K562 (cell line): ENCODE results near the gene DYSF. TPM values are rescaled to one million over a fixed set of nuclear protein-coding genes. Genes with fewer than 3 reads are reported as not detected.

Experiments used
- ATAC-seq: fragments of 200-7000 bp; cut with Tn5 transposase; 3 replicates; pipeline ENCODE4 v1.9.1; 2020; ENCODE audit warnings: moderate library complexity
- BruUV-seq: library from RNA; stranded (reverse); fragments of 400-500 nt; replicated peaks from 2 replicates; lab custom pipeline; 2021; lab: Mats Ljungman, UMichigan
- CTCF ChIA-PET: fragments of 300-600 bp; formaldehyde crosslinking; extraction: SDS; loops from one replicate; lab custom pipeline; 2021; ENCODE audit warnings: low intra/inter-chr PET ratio; lab: Yijun Ruan, JAX
- POLR2A ChIA-PET: fragments of 300-600, 350-650 bp; sonication (Branson Sonifier 250); formaldehyde crosslinking; extraction: SDS; loops from one replicate; lab custom pipeline; 2021; ENCODE audit warnings: antibody characterized with exemption, inconsistent platforms; lab: Yijun Ruan, JAX
- DNase-seq, 4 experiments: peaks; one replicate each; pipeline versions ENCODE4 v3.0.0 to v3.0.0-alpha.2; 2011 to 2018; ENCODE audit warnings: low spot score in 3 of 4, mixed read lengths in 3 of 4; ENCODE audit errors: extremely low read depth in 1 of 4
- FAIRE-seq: peaks from 2 replicates; lab custom pipeline; 2011; peaks lifted over from hg19 to GRCh38; lab: Jason Lieb, UNC
- H2AFZ ChIP-seq: 2 replicates; pipeline ENCODE4 v1.6.0; 2011; ENCODE audit warnings: low read depth, low read length, control low read depth, inconsistent platforms
- H3K27ac ChIP-seq: fragments of 200-600 bp; 3 replicates; pipeline ENCODE4 v1.8.0; 2011; ENCODE audit warnings: low read depth, mild to moderate bottlenecking, control low read depth, inconsistent platforms, low read length, moderate library complexity, mixed read lengths; ENCODE audit errors: extremely low read depth
- H3K27me3 ChIP-seq, 2 experiments: fragments of 300-600 bp in 1 of 2; 2 replicates in 1 of 2; 3 replicates in 1 of 2; pipeline versions ENCODE4 v1.6.0 to v1.8.0; 2011; ENCODE audit warnings: inconsistent platforms in 2 of 2, low read length in 2 of 2, mild to moderate bottlenecking in 1 of 2, mixed read lengths in 1 of 2, moderate library complexity in 1 of 2; ENCODE audit not compliant: control insufficient read depth in 2 of 2, insufficient read depth in 2 of 2
- H3K36me3 ChIP-seq: fragments of 300-600 bp; 3 replicates; pipeline ENCODE4 v1.8.0; 2011; ENCODE audit warnings: mild to moderate bottlenecking, low read length, inconsistent platforms; ENCODE audit not compliant: control insufficient read depth, insufficient read depth
- H3K4me1 ChIP-seq, 2 experiments: fragments of 200-600 bp in 1 of 2; replicated peaks in 1 of 2; 2 replicates in 1 of 2; 3 replicates in 1 of 2; pipeline versions ENCODE4 v1.5.1 to v1.8.0; 2011; ENCODE audit warnings: inconsistent platforms in 2 of 2, low read length in 2 of 2, mild to moderate bottlenecking in 1 of 2, mixed read lengths in 1 of 2, moderate library complexity in 1 of 2; ENCODE audit not compliant: control insufficient read depth in 2 of 2, insufficient read depth in 2 of 2
- H3K4me2 ChIP-seq: 2 replicates; pipeline ENCODE4 v1.6.1; 2011; ENCODE audit warnings: low read length, control low read depth, inconsistent platforms, mixed read lengths; ENCODE audit not compliant: insufficient read depth
- H3K4me3 ChIP-seq: fragments of 200-600 bp; sonication (generic), shearing (Covaris generic); 2 replicates; pipeline ENCODE4 v1.5.1; 2016; ENCODE audit warnings: control low read depth, inconsistent platforms
- H3K79me2 ChIP-seq: fragments of 200-600 bp; 3 replicates; pipeline ENCODE4 v1.8.0; 2011; ENCODE audit warnings: low read length, inconsistent platforms; ENCODE audit not compliant: control insufficient read depth, insufficient read depth
- H3K9ac ChIP-seq, 2 experiments: 2 replicates each; pipeline versions ENCODE4 v1.6.0 to v1.6.1; 2011; ENCODE audit warnings: low read depth in 2 of 2, low read length in 2 of 2, control low read depth in 1 of 2, inconsistent platforms in 1 of 2, mild to moderate bottlenecking in 1 of 2, mixed read lengths in 1 of 2; ENCODE audit not compliant: insufficient read depth in 1 of 2
- H3K9me1 ChIP-seq: one replicate; pipeline ENCODE4 v1.6.0; 2011; ENCODE audit warnings: inconsistent platforms, mild to moderate bottlenecking, low read length, moderate library complexity; ENCODE audit not compliant: control insufficient read depth, insufficient read depth
- H3K9me3 ChIP-seq: replicated peaks from 2 replicates; pipeline ENCODE4 v1.5.1; 2011; ENCODE audit warnings: low read depth, low read length, inconsistent platforms; ENCODE audit not compliant: control insufficient read depth, insufficient read depth
- H4K20me1 ChIP-seq: replicated peaks from 2 replicates; pipeline ENCODE4 v1.6.1; 2011; ENCODE audit warnings: low read length, inconsistent platforms, mixed read lengths; ENCODE audit not compliant: control insufficient read depth, insufficient read depth
- ARID1B ChIP-seq: fragments of 450-650 bp; IDR thresholded peaks from 2 replicates; pipeline ENCODE4 v1.6.1; 2016; ENCODE audit warnings: antibody characterized with exemption, mild to moderate bottlenecking, inconsistent platforms
- CXXC5 ChIP-seq: fragments of 250-450 bp; sonication (Bioruptor Pico); IDR thresholded peaks from 2 replicates; pipeline ENCODE4 v1.8.0; 2022; ENCODE audit warnings: inconsistent platforms, mild to moderate bottlenecking, moderate library complexity
- HMG20A ChIP-seq: fragments of 450-650 bp; formaldehyde crosslinking; conservative IDR thresholded peaks from 2 replicates; pipeline ENCODE4 v1.4.0; 2020; ENCODE audit warnings: mild to moderate bottlenecking, mixed read lengths
- JUND ChIP-seq, 2 experiments: IDR thresholded peaks; 2 replicates in 1 of 2; 3 replicates in 1 of 2; pipeline ENCODE4 v1.6.1; 2011; ENCODE audit warnings: borderline replicate concordance in 2 of 2, low read depth in 2 of 2, low read length in 2 of 2, improper control_type of control experiment in 1 of 2, missing biosample characterization in 1 of 2, missing genetic modification characterization in 1 of 2, missing genetic modification reagents in 1 of 2
- KDM4B ChIP-seq, 2 experiments: fragments of 450-650 bp in 1 of 2; sonication (generic) in 1 of 2; IDR thresholded peaks; 2 replicates each; pipeline ENCODE4 v1.6.1; 2016 to 2017; ENCODE audit warnings: borderline replicate concordance in 2 of 2, antibody characterized with exemption in 1 of 2, low read depth in 1 of 2, mild to moderate bottlenecking in 1 of 2
- MITF ChIP-seq: IDR thresholded peaks from 2 replicates; pipeline ENCODE4 v1.6.1; 2014; ENCODE audit warnings: antibody characterized with exemption
- NONO ChIP-seq, 2 experiments: fragments of 200-400 bp in 1 of 2; fragments of 450-650 bp in 1 of 2; formaldehyde crosslinking in 1 of 2; IDR thresholded peaks; 2 replicates each; pipeline ENCODE4 v1.6.1; 2017; ENCODE audit warnings: low read depth in 2 of 2, mild to moderate bottlenecking in 2 of 2, moderate library complexity in 2 of 2, low read length in 1 of 2
- POLR3G ChIP-seq: IDR thresholded peaks from 2 replicates; pipeline ENCODE4 v1.6.1; 2011; ENCODE audit not compliant: insufficient read length, insufficient replicate concordance; ENCODE audit errors: extremely low read depth
- PTBP1 ChIP-seq: fragments of 200-400 bp; formaldehyde crosslinking; IDR thresholded peaks from 2 replicates; pipeline ENCODE4 v1.6.1; 2017; ENCODE audit warnings: low read depth, low read length
- RBBP5 ChIP-seq: fragments of 200-600 bp; sonication (generic); IDR thresholded peaks from 2 replicates; pipeline ENCODE4 v1.6.1; 2012; ENCODE audit warnings: borderline replicate concordance, mild to moderate bottlenecking, low read length, control low read depth, inconsistent platforms; ENCODE audit not compliant: insufficient read depth, poor library complexity, severe bottlenecking
- TARDBP ChIP-seq: fragments of 450-650 bp; IDR thresholded peaks from 2 replicates; pipeline ENCODE4 v1.6.1; 2016
- ZBTB1 ChIP-seq: sonication (generic); formaldehyde crosslinking; IDR thresholded peaks from 2 replicates; pipeline ENCODE4 v1.8.1; 2023; ENCODE audit warnings: missing genetic modification reagents, low read depth, mild to moderate bottlenecking, borderline replicate concordance
- ZKSCAN1 ChIP-seq: fragments of 150-350 bp; IDR thresholded peaks from 2 replicates; pipeline ENCODE4 v1.6.1; 2016; ENCODE audit warnings: low read depth, low read length
- WGBS: fragments of 100-300 bp; shearing (Covaris generic); methylation state at CpG from one replicate; pipeline ENCODE4 v1.1.6; 2016; ENCODE audit warnings: low coverage, mixed read lengths; ENCODE audit not compliant: insufficient coverage; ENCODE audit errors: missing lambda C conversion rate; 5-methylcytosine and 5-hydroxymethylcytosine counted together
- in situ Hi-C: fragments of 300-500 bp; cut with MboI; formaldehyde crosslinking; loops from 4 replicates; pipeline ENCODE4 v1.15.0; 2018; ENCODE audit warnings: inconsistent platforms, mixed read lengths
- intact Hi-C: fragments of 100-400 bp; cut with micrococcal nuclease; formaldehyde crosslinking; loops from 2 replicates; pipeline ENCODE4 v1.14.2; 2022
- polyA plus RNA-seq, 8 experiments: library from polyadenylated mRNA; depleted of rRNA in 4 of 8; stranded (reverse) in 5 of 8; unstranded in 3 of 8; fragments of >200 nt; fragmentation: Nextera tagmentation in 2 of 8; fragmentation: Illumina TruSeq in 1 of 8; extraction: Ambion mirVana in 2 of 8; extraction: Trizol in 1 of 8; gene quantifications; 2 replicates each; pipeline versions ENCODE4 v1.2.1 to v1.2.3, GENCODE V29; 2011 to 2014; ENCODE audit warnings: inconsistent platforms in 1 of 8, missing spikeins in 1 of 8
- total RNA-seq, 7 experiments: library from RNA; depleted of rRNA in 6 of 7; stranded (reverse); fragments of >200 nt in 6 of 7; fragmentation: Illumina TruSeq in 2 of 7; extraction: Trizol in 2 of 7; gene quantifications; 2 replicates each; pipeline versions ENCODE4 v1.2.1 to v1.2.3, GENCODE V29; 2011 to 2021; ENCODE audit warnings: low replicate concordance in 1 of 7
- TF ChIP-seq, protein P1 (sequence below): fragments of 250-450 bp; sonication (Bioruptor Pico); IDR thresholded peaks from 2 replicates; pipeline ENCODE4 v1.5.1; 2021; ENCODE audit warnings: mild to moderate bottlenecking
- TF ChIP-seq, protein P2 (sequence below): conservative IDR thresholded peaks from 2 replicates; pipeline ENCODE4 v1.6.1; 2011; ENCODE audit warnings: low read depth, mild to moderate bottlenecking, low read length; ENCODE audit not compliant: control insufficient read depth

Gene DYSF
- total and polyA plus RNA-seq, 9 of the 15 experiments (the other 6 are each of a cell fraction or from before 2014, with no cell fraction given) = 0.01 to 0.80 (median 0.29) TPM

DNA sequence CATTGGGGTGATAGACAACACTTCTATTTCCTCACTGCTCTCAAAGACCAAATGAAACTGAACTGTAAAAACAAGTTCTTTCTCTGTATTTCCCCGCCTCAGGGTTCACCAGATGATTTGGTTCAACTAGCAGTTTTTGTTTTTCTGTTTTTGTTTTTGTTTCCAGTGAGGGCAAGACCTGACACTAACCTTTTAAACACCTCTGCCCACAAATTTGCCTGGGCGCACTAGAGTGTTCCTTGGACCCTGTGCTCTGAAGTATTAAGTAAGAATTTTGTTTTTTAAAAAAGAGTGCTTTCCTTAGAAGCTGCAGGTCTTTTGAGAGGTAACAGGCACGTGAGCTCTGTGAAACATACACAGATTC is 92.9 kb downstream of the DYSF start (continued):
- TF ChIP-seq RBBP5 = no peak
- no peak for TF ChIP-seq JUND (IDR thresholded peaks at IDR 0.05; ENCODE audit: borderline replicate concordance, low read depth, low read length)
- no peak for TF ChIP-seq JUND (tag; IDR thresholded peaks at IDR 0.05; ENCODE audit: borderline replicate concordance, low read depth, low read length)

DNA sequence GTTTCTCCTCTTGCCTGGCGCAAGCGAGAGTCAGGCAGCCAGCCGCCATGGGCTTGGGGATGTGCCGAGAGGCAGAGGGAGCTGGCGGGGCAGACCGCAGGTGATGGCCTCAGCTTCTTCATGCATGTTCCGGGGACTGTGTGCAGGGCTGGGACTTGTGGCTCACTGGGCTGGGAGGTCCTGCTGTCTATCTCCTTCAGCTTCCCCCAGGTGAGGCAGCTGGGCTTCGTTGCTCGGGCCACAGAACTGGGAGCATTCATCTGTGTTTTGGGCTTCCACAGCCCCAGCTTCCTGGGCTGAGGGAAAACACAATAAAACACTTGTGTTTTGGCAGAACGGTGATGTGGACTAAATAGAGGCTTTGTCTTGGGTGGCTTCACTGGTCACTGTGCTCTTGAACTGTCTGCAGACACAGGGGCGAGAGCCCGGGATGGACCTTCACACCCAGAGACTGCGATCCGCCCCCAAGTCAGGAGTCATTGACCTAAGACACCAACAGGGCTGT is 93.5 kb downstream of the DYSF start:
- BruUV-seq = no TSS peak
- no peak overlapping the region for H2AFZ ChIP-seq
- intact Hi-C loops = loop anchor here (5.0 to 10.0 kb wide), 6 partner anchors 60 to 1198 kb away; no protein-coding TSS in a partner anchor
- ATAC-seq (no peak), FAIRE-seq (no peak), DNase-seq (no peak)
- H3K36me3 ChIP-seq = no peaks in the 10 kb centered on the region
- WGBS = 11% methylated on average over 14 of the region's 14 CpGs
- H3K27me3 ChIP-seq = peaks cover 7 to 30% of the 10 kb centered on the region in 2 experiments; a peak in 4 of 5 replicates
- H3K4me3 ChIP-seq = no peak overlapping the region
- in situ Hi-C loops = loop anchor here (5.0 to 25.0 kb wide), 2 partner anchors 1040 to 1195 kb away; no protein-coding TSS in a partner anchor
- no peaks in the 10 kb centered on the region for H3K9me1 ChIP-seq
- H3K79me2 ChIP-seq = no peaks in the 10 kb centered on the region
- no peak overlapping the region for H3K9ac ChIP-seq
- 0 out of 5 replicates have a peak, but pooled peaks cover 0 to 3% of the 10 kb centered on the region in 2 experiments for H3K4me1 ChIP-seq
- CTCF ChIA-PET = interaction anchor here (1.1 to 1.8 kb wide), 2 partner anchors 253 to 1033 kb away, joined by 3 to 4 read pairs; no protein-coding TSS in a partner anchor
- H3K9me3 ChIP-seq = no peaks in the 10 kb centered on the region
- H4K20me1 ChIP-seq = no peaks in the 10 kb centered on the region
- H3K27ac ChIP-seq = no peak overlapping the region
- POLR2A ChIA-PET = no interaction called here
- no peak overlapping the region for H3K4me2 ChIP-seq
- no peak for TF ChIP-seq NONO (IDR thresholded peaks at IDR 0.05; ENCODE audit: low read depth in 2 of 2, low read length in 1 of 2)
- TF ChIP-seq CXXC5 (CRISPR knock-in tag) = no peak
- no peak for TF ChIP-seq ZBTB1 (CRISPR knock-in tag)
- TF ChIP-seq MITF = no peak
- TF ChIP-seq ZKSCAN1 = no peak
- TF ChIP-seq KDM4B (IDR thresholded peaks at IDR 0.05; ENCODE audit: borderline replicate concordance in 2 of 2, low read depth in 1 of 2) = no peak
- no peak for TF ChIP-seq POLR3G
- TF ChIP-seq, protein P1, sequence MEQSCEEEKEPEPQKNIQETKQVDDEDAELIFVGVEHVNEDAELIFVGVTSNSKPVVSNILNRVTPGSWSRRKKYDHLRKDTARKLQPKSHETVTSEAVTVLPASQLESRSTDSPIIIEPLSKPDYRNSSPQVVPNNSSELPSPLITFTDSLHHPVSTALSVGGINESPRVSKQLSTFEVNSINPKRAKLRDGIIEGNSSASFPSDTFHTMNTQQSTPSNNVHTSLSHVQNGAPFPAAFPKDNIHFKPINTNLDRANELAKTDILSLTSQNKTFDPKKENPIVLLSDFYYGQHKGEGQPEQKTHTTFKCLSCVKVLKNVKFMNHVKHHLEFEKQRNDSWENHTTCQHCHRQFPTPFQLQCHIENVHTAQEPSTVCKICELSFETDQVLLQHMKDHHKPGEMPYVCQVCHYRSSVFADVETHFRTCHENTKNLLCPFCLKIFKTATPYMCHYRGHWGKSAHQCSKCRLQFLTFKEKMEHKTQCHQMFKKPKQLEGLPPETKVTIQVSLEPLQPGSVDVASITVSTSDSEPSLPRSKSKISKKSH (CRISPR knock-in tag) = no peak
- TF ChIP-seq PTBP1 = no peak
- TF ChIP-seq, protein P2, sequence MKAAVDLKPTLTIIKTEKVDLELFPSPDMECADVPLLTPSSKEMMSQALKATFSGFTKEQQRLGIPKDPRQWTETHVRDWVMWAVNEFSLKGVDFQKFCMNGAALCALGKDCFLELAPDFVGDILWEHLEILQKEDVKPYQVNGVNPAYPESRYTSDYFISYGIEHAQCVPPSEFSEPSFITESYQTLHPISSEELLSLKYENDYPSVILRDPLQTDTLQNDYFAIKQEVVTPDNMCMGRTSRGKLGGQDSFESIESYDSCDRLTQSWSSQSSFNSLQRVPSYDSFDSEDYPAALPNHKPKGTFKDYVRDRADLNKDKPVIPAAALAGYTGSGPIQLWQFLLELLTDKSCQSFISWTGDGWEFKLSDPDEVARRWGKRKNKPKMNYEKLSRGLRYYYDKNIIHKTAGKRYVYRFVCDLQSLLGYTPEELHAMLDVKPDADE = no peak
- TF ChIP-seq TARDBP = no peak
- TF ChIP-seq HMG20A (CRISPR knock-in tag) = no peak
- no peak for TF ChIP-seq ARID1B
